GM23248 (cell line): ENCODE results near the gene IKZF3.

ENCODE experiments used
- EZH2 ChIP-seq: fragments of 200-600 bp; sonication (generic); IDR thresholded peaks from 2 replicates; pipeline ENCODE4 v1.6.1; 2018; ENCODE audit warnings: antibody characterized with exemption, mild to moderate bottlenecking; ENCODE audit not compliant: insufficient read depth, poor library complexity, severe bottlenecking
- EZH2phosphoT487 ChIP-seq: fragments of 200-600 bp; sonication (generic); IDR thresholded peaks from 2 replicates; pipeline ENCODE4 v1.6.1; 2018; ENCODE audit warnings: antibody characterized with exemption, moderate library complexity, mild to moderate bottlenecking, low read depth; ENCODE audit not compliant: insufficient read depth

DNA sequence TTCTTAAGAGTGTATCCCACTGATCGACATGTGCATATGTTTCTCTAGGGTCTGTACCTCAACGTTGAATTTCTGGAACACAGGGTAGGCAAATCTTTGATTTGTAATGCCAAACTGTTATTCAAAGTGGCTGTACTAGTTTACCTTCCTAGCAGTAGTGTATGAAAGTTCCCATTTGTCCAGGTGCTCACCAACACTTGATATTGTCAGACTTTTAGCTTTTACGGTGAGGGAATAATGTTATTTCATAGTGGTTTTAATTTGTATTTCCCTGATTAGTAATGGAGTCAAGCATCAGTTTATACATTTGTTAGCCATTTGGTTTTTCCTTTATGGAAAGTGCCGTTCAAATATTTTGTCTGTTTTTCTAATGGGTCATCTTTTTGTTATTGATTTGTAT is 34.0 kb upstream of the IKZF3 start:
- TF ChIP-seq EZH2: no peak
- no peak for TF ChIP-seq EZH2phosphoT487
